Prostate gland (tissue), 2 donors: ENCODE data around the gene PEX5.

ENCODE experiments used
- POLR2A ChIP-seq: fragments of 450-650 bp; IDR thresholded peaks from one replicate; pipeline ENCODE4 v1.6.1; 2016; ENCODE audit warnings: antibody characterized with exemption, mild to moderate bottlenecking
- POLR2AphosphoS5 ChIP-seq: sonication (generic); formaldehyde crosslinking; IDR thresholded peaks from one replicate; pipeline ENCODE4 v1.6.1; 2017; ENCODE audit warnings: antibody characterized with exemption
- TF ChIP-seq, protein P1 (sequence below), 4 experiments: fragments of 200-600 bp in 2 of 4; fragments of 450-650 bp in 2 of 4; sonication (generic) in 2 of 4; IDR thresholded peaks; 1 replicate in 3 of 4; 2 replicates in 1 of 4; pipeline ENCODE4 v1.5.1; 2016 to 2019; ENCODE audit warnings: antibody characterized with exemption in 4 of 4, mild to moderate bottlenecking in 2 of 4, moderate library complexity in 2 of 4

DNA sequence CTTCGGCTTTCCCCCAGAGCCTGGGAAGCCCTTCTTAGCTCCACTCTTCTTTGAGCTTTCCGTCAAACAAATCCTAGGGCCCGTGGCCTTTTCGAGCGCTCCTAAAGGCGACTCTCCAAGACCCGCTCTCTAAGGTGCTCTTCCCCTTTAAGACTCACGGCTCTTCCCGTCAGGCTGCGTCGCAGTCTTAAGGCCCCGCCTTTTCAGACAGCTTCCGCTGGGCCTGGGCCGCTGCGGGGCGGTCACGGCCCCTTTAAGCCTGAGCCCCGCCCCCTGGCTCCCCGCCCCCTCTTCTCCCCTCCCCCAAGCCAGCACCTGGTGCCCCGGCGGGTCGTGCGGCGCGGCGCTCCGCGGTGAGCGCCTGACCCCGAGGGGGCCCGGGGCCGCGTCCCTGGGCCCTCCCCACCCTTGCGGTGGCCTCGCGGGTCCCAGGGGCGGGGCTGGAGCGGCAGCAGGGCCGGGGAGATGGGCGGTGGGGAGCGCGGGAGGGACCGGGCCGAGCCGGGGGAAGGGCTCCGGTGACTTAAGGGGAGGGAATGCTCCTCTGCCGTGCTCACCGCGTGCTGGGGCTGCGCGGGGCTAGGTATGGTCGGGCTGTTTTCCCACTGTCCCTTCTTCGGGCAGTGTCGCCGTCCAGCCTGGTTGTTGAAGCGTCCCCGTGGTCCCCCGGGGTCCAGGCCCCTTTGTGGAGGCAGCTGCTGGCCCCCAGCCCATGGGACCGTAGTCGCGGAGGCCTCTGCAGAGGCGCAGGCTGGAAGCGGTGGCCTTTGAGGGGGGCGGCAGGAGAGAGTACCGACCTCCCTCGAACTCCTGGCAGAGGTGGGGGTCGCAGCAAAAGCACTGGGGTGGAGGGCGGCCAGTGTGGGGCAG lies at the start of gene PEX5:
- TF ChIP-seq, protein P1, sequence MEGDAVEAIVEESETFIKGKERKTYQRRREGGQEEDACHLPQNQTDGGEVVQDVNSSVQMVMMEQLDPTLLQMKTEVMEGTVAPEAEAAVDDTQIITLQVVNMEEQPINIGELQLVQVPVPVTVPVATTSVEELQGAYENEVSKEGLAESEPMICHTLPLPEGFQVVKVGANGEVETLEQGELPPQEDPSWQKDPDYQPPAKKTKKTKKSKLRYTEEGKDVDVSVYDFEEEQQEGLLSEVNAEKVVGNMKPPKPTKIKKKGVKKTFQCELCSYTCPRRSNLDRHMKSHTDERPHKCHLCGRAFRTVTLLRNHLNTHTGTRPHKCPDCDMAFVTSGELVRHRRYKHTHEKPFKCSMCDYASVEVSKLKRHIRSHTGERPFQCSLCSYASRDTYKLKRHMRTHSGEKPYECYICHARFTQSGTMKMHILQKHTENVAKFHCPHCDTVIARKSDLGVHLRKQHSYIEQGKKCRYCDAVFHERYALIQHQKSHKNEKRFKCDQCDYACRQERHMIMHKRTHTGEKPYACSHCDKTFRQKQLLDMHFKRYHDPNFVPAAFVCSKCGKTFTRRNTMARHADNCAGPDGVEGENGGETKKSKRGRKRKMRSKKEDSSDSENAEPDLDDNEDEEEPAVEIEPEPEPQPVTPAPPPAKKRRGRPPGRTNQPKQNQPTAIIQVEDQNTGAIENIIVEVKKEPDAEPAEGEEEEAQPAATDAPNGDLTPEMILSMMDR (IDR thresholded peaks at IDR 0.05): peak in 3 of 4 experiments; percentile 2 to 9 (median 6)
- TF ChIP-seq POLR2A: peak; percentile 60
- TF ChIP-seq POLR2AphosphoS5: peak; percentile 81
